Panc1 (cell line): ENCODE data around the gene OR10P1.

Experiments
- CTCF ChIP-seq: fragments of 450-650 bp; IDR thresholded peaks from 2 replicates; pipeline ENCODE4 v1.5.1; 2017; ENCODE audit warnings: mild to moderate bottlenecking
- POLR2AphosphoS5 ChIP-seq: IDR thresholded peaks from 2 replicates; pipeline ENCODE4 v1.6.1; 2012; ENCODE audit warnings: mild to moderate bottlenecking, low read depth, low read length, moderate library complexity
- SIN3A ChIP-seq: IDR thresholded peaks from 2 replicates; pipeline ENCODE4 v1.6.1; 2012; ENCODE audit warnings: low read depth, mild to moderate bottlenecking, low read length, moderate library complexity, borderline replicate concordance; ENCODE audit not compliant: insufficient read depth
- TCF7L2 ChIP-seq: IDR thresholded peaks from 2 replicates; pipeline ENCODE4 v1.6.1; 2011; ENCODE audit warnings: mild to moderate bottlenecking, low read depth, low read length, inconsistent platforms

- TF ChIP-seq CTCF (no peak), TCF7L2 (no peak), POLR2AphosphoS5 (no peak), SIN3A (no peak)
These were observed 22.1 kb downstream of the OR10P1 start for GRCh38 chr12:55658635-55659391.
